ENCODE results near the gene KANSL1.
"Not testable (repeated sequence)": the region's sequence is repeated elsewhere in the genome, so short reads cannot be mapped to it uniquely, and the experiment has no call there.

Gene KANSL1

GRCh38 chr17:46190763-46191162, 2.5 kb downstream of the KANSL1 start:
- H3K4me3 ChIP-seq (replicated peaks; ENCODE audit: low read depth, low read length), result peak overlapping the region; percentile 65
- TF ChIP-seq CTCF (IDR thresholded peaks at IDR 0.05; ENCODE audit: low read length, missing control alignments), result no peak
- DNase-seq (ENCODE audit: low read depth), result no peak

DNA sequence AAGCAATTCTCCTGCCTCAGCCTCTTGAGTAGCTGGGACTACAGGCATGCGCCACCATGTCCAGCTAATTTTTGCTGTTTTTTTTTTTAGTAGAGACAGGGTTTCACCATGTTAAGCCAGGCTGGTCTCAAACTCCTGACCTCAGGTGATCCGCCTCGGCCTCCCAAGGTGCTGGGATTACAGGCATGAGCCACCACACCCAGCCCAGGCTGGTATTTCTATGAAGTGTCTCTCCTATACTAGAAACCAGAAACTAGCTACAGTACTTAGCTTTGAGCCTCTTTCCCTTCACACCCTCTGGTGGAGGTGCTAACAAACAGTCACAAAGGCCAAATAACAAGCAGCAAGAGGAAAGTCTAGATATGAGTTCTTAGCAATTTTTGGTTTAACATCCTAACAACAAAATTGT, 6.4 kb downstream of the KANSL1 start:
- not testable (repeated sequence) for H3K4me3 ChIP-seq (replicated peaks; ENCODE audit: low read depth, low read length)
- peak; percentile 36 for TF ChIP-seq CTCF (IDR thresholded peaks at IDR 0.05; ENCODE audit: low read length, missing control alignments)
- DNase-seq (ENCODE audit: low read depth), result peak; percentile 36

DNA sequence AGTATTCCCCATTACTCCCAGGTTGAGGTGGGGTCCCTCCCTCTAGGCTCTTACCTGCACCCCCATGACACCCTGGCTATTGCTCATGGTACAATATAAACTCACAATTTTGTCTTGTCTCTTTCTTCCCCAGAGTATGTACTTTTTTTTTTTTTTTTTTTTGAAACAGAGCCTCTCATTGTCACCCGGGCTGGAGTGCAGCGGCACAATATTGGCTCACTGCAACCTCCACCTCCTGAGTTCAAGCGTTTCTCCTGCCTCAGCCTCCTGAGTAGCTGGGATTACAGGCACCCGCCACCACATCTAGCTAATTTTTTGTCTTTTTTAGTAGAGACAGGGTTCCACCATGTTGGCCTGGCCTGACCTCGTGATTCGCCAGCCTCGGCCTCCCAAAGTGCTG, 8.5 kb downstream of the KANSL1 start:
- TF ChIP-seq CTCF (IDR thresholded peaks at IDR 0.05; ENCODE audit: low read length, missing control alignments), result no peak
- no peak for DNase-seq (ENCODE audit: low read depth)
- H3K4me3 ChIP-seq (replicated peaks; ENCODE audit: low read depth, low read length), result no peak overlapping the region

DNA sequence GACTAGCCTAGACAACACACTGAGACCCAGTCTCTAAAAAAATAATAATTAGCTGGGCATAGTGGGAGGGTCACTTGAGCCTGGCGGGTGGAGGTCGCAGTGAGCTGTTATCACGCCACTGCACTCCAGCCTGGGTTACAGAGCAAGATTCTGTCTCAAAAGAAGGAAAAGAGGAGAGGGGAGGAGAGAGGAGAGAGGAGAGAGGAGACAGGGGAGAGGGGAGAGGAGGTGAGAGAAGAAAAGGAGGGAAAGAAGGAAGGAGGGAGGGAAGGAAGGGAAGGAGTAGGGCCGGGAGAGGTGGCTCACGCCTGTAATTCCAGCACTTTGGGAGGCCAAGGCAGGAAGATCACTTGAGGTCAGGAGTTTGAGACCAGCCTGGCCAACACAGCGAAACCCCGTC, 9.8 kb downstream of the KANSL1 start:
- H3K4me3 ChIP-seq (replicated peaks; ENCODE audit: low read depth, low read length); DNase-seq (ENCODE audit: low read depth): not testable (repeated sequence)

DNA sequence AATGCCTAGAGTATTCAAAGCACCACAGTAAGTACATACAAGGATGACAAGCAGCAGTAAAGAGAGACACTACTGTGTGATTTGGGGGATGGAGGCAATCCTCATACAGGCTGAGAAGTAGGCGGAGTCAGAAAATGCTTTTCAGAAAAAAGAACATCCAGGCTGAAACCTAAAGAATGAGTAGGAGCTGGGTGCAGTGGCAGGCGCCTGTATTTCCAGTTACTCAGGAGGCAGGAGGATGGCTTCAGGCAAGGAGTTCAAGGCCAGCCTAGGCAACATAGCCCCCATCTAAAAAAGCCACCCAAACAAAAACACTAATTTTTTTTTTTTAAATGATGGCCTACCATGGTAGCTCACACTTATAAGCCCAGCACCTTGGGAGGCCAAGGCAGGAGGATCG, 10.3 kb downstream of the KANSL1 start:
- TF ChIP-seq CTCF (IDR thresholded peaks at IDR 0.05; ENCODE audit: low read length, missing control alignments), result no peak
- no peak for DNase-seq (ENCODE audit: low read depth)
- no peak overlapping the region for H3K4me3 ChIP-seq (replicated peaks; ENCODE audit: low read depth, low read length)

DNA sequence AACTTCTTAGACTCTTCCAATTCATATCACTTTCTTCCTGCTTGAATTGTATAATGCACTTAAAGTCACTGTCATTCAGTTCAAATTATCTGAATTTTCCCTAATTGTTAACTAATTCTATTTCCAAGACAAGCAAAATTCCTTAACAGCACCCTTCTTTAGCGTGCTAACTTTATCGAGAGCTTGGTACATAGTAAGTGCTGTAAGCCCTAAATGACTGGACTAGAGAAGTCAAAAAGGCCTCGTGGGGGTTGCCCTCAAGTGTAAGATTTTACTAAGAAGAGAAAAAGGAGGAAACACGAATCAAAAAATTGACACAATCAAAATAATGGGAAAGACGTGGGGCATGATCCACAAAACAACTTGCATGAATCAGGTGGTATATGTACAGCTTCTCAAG, 11.3 kb downstream of the KANSL1 start:
- no peak overlapping the region for H3K4me3 ChIP-seq (replicated peaks; ENCODE audit: low read depth, low read length)
- TF ChIP-seq CTCF (IDR thresholded peaks at IDR 0.05; ENCODE audit: low read length, missing control alignments), result no peak
- no peak for DNase-seq (ENCODE audit: low read depth)

DNA sequence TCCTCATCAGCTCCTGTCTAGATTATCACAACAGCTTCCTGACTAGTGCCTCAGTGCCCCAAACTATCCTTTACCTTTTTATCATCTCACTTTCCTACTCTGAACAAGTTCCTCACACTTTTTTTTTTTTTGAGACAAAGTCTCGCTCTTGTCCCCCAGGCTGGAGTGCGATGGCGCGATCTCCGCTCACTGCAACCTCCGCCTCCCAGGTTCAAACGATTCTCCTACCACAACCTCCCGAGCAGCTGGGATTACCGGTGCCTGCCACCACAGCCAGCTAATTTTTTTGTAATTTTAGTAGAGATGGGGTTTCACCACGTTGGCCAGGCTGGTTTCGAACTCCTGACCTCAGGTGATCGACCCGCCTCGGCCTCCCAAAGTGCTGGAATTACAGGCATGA, 11.9 kb downstream of the KANSL1 start:
- not testable (repeated sequence) for DNase-seq (ENCODE audit: low read depth); H3K4me3 ChIP-seq (replicated peaks; ENCODE audit: low read depth, low read length)

- no peak for TF ChIP-seq CTCF (IDR thresholded peaks at IDR 0.05; ENCODE audit: low read length, missing control alignments)
- H3K4me3 ChIP-seq (replicated peaks; ENCODE audit: low read depth, low read length), result no peak overlapping the region
- DNase-seq (ENCODE audit: low read depth), result no peak
Measured at GRCh38 chr17:46180892-46181274, 12.3 kb downstream of the KANSL1 start.

DNA sequence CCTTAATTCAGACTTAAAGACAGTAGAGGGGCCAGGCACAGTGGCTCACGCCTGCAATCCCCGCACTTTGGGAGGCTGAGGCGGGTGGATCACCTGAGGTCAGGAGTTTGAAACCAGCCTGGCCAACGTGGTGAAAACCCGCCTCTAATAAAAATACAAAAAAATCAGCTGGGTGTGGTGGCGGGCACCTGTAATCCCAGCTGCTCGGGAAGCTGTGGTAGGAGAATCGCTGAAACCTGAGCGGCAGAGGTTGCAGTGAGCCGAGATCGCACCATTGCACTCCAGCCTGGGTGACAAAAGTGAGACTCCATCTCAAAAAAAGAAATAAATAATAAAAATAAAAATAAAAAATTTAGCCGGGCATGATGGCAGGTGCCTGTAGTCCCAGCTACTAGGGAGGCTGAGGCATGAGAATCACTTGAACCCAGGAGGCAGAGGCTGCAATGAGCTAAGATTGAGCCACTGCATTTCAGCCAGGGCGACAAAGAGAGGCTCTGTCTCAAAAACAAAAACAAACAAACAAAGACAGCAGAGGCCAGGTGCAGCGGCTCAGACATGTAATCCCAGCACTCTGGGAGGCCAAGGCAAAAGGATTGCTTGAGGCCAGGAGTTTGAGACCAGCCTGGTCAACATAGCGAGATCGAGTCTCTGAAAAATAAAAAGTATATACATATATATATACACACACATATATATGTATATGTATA, 12.9 kb downstream of the KANSL1 start:
- not testable (repeated sequence) for H3K4me3 ChIP-seq (replicated peaks; ENCODE audit: low read depth, low read length); DNase-seq (ENCODE audit: low read depth)
